Renal cortex interstitium (tissue), 15 donors: ENCODE measurements around the gene KISS1. TPM values are rescaled to one million over a fixed set of nuclear protein-coding genes. Genes with fewer than 3 reads are reported as not detected.
A peak's percentile ranks its signal among the peaks of the same experiment; 100 is the strongest.
"Not testable (repeated sequence)": the region's sequence is repeated elsewhere in the genome, so short reads cannot be mapped to it uniquely, and the experiment has no call there.

ENCODE experiments used
- DNase-seq, 11 donors: peaks; one replicate each; pipeline ENCODE4 v3.0.0-alpha.2; 2013; ENCODE audit warnings: low read depth in 9 of 11, low spot score in 4 of 11; ENCODE audit errors: extremely low read depth in 1 of 11
- long read RNA-seq, 16 experiments: transcript quantifications; one replicate each; lab custom pipeline, GENCODE V29; 2026
- polyA plus RNA-seq, 3 donors: library from polyadenylated mRNA; unstranded; fragments of 120-200 nt; gene quantifications; one replicate each; pipeline ENCODE4 v1.2.1, GENCODE V29; 2013; ENCODE audit not compliant: insufficient read length in 3 of 3

KISS1 gene
- 1 to 10 TPM in 1 of 3 donors, under 1 TPM in 2; 0.40 to 1.9 (median 0.92) TPM for polyA plus RNA-seq
- long read RNA-seq, donor 1 = 0 reads
- long read RNA-seq, donor 2, partial matches to known transcripts = 0 of 1 reads
- long read RNA-seq, donor 2, other reads (novel, unspliced or antisense) = 0 of 1 reads
- long read RNA-seq, donor 3 = 0 reads
- long read RNA-seq, donor 4 = 0 reads
- long read RNA-seq, donor 5 = 0 reads
- long read RNA-seq, donor 6 = 0 reads
- long read RNA-seq, donor 7 = 0 reads
- long read RNA-seq, donor 8, partial matches to known transcripts = 0 of 3 reads
- long read RNA-seq, donor 8, other reads (novel, unspliced or antisense) = 0 of 3 reads
- long read RNA-seq, donor 9, partial matches to known transcripts = 0 of 4 reads
- long read RNA-seq, donor 9, other reads (novel, unspliced or antisense) = 0 of 4 reads
- long read RNA-seq, donor 10, partial matches to known transcripts = 0 of 3 reads
- long read RNA-seq, donor 10, other reads (novel, unspliced or antisense) = 0 of 3 reads
- long read RNA-seq, donor 11, partial matches to known transcripts = 0 of 1 reads
- long read RNA-seq, donor 11, other reads (novel, unspliced or antisense) = 0 of 1 reads
- long read RNA-seq, donor 12, partial matches to known transcripts = 0 of 1 reads
- long read RNA-seq, donor 12, other reads (novel, unspliced or antisense) = 0 of 1 reads
- long read RNA-seq, donor 13, partial matches to known transcripts = 0 of 2 reads
- long read RNA-seq, donor 13, other reads (novel, unspliced or antisense) = 0 of 2 reads
- long read RNA-seq, donor 14 = 0 reads
- long read RNA-seq, donor 15, partial matches to known transcripts = 0 of 1 reads
- long read RNA-seq, donor 15, other reads (novel, unspliced or antisense) = 0 of 1 reads
- long read RNA-seq, donor 16, partial matches to known transcripts = 0 of 1 reads
- long read RNA-seq, donor 16, other reads (novel, unspliced or antisense) = 0 of 1 reads

DNA sequence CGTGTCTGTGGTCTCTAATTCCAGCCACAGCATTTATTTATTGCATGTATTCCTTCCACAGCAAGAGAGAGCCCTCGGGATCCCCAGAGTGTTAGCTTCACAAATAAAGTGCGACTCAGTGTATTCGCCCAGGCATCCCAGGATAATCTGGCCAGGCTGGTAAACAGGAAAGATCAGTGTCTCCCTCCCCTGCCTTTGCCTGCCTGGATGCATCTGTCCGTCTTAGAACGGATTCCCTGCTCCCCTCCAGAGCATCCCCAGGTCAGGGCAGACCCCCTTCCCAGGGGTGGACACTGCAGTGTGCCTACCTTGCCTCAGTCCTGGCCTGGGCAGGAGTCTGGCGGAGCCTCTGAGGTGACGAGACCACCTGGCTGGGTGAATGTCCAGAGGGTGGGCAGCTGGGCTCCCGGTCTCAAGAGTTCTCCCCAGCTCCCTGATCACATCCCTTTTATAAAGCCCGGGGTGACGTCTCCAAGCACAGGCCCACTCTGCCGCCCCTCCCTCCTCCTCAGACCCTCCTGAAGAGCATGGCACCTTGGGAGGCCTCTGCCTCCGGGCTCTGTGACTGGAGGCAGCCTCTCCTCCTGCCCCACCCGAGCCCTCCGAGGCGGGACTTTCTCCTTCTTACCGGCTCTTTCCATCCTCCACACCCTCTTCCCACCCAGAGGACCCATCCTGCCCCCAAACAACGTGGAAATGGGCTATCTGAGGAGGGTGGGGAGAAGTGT, at the start of gene KISS1:
TSS of gene KISS1 (minus strand) at position 424 of the 728 bp plus-strand sequence. CDS start 3,615 bp downstream, outside the sequence.
- no peak for DNase-seq

GRCh38 chr1:204242920-204243319, 46.6 kb upstream of the KISS1 start:
- DNase-seq = no peak

DNA sequence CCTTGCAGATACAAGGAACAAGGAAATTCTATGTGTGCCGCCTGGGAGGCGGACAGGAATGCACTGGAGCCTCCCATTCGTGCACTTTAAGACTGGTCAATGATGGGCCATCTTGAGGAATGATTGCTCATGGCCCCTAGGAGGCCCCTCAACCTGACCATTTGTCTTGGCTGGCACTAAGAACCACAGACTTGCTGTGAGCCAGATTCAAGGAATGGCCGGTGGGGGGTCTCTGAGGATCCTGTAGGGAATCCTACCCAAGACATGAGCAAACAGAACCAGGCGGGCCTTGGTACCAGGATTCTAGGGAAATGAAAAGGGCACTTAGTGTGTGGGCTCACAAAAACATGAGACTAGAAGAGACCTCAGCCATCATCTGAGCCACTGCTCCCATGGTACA, 45.6 kb upstream of the KISS1 start:
- no peak for DNase-seq

- DNase-seq = no peak
Measured at GRCh38 chr1:204241050-204241449, 44.8 kb upstream of the KISS1 start.

GRCh38 chr1:204240233-204240632, 43.9 kb upstream of the KISS1 start:
- no peak for DNase-seq

- not testable (repeated sequence) for DNase-seq
Measured at GRCh38 chr1:204239401-204239800, 43.1 kb upstream of the KISS1 start.

DNA sequence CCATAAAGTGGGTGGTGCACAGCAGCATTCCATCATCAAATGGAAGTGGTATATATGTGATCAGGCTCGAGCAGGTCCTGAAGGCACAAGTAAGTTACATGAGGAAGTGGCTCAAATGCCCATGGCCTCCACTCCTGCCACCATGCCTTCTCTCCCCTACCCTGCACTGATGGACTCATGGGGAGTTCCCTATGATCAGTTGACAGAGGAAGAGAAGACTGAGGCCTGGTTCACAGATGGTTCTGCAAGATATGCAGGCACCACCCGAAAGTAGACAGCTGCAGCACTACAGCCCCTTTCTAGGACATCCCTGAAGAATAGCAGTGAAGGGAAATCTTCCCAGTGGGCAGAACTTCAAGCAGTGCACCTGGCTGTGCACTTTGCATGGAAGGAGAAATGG, 42.2 kb upstream of the KISS1 start:
- not testable (repeated sequence) for DNase-seq

DNA sequence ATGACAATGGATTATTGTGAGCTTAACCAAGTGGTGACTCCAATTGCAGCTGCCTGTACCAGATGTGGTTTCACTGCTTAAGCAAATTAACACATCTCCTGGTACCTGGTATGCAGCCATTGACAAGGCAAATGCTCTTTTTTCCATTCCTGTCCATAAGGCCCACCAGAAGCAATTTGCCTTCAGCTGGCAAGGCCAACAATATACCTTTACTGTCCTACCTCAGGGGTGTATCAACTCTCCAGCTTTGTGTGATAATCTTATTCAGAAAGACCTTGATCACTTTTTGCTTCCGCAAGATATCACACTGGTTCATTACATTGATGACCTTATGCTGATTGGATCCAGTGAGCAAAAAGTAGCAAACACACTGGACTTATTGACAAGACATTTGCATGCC, 41.2 kb upstream of the KISS1 start:
- not testable (repeated sequence) for DNase-seq

DNA sequence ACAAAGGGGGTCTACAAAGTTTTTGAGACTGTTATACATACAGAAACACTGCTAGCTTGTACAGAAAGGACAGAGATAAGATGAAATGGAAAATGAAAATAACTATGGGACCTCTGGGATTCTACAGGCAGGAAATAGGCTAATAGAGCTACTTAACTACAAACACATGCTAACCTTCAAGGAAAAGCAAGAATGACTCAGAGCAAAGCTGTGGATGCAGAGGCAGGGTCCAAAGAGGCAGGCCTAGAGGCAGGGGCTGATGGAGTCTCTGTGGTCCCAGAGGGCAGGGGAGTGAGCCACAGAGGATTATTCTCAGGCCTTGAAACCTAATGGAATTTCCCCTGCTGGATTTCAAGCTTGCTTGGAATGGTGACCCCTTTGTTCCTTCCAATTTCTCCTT, 36.2 kb upstream of the KISS1 start:
- DNase-seq = no peak

GRCh38 chr1:204230211-204230610, 33.9 kb upstream of the KISS1 start:
- no peak for DNase-seq

- DNase-seq = no peak
Measured at GRCh38 chr1:204228896-204229295, 32.6 kb upstream of the KISS1 start.

DNA sequence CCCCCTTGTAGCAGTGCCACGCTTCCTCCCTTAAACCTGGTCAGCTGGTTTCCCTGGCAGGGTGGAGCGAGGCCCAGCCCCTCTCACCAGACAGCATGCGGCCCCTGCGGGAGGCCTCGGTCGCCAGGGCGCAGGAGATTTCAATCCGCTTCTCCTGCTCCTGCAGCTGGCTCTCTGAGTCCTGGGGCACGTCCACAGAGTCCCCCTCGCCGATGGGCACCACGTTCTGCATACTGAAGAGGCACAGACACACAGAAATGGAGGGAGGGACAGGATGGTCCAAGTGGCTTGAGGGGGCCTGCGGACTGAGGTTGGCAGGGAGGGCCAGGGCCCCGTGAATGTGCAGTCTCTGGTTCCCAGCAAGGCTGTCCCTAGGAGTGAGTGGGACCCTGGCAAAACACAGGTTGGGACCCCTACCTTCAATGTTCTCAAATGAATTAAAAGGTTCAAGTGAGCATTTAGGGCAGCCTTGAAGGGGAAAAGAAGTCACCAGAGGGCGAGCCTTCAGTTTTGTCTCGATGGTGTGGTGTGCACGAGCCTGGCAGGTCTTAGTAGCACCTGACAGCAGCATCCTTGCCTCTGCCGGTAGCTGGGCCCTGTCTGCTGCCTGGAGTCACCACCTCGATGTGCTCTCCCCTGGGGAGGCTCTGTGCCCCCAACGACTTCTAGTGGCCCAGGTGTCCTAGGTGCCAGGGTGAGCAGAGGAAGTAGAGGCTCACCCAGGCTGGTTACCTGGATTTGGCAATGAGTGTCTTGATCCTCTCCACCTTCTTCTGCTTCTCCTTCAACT, 31.9 kb upstream of the KISS1 start:
- no peak for DNase-seq

DNA sequence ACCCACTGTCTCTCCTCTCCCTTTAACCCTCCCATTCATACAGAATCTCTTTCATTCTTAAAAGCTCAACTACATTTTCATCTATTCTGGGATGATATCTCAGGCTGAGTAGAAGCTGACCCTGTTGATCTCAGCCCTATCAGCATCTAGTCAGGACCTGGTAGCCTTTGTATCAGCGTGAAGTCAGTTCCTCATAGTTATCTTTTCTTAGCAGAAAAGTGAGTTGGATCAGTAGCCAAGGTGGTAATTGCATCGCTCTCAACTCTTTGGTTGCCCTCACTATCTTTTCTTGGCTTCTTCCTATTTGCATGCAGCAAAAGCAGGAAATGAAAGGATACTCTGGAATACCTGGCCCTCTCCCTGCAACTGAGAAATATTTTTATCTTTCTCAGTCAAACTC, 31.1 kb upstream of the KISS1 start:
- DNase-seq = no peak

DNA sequence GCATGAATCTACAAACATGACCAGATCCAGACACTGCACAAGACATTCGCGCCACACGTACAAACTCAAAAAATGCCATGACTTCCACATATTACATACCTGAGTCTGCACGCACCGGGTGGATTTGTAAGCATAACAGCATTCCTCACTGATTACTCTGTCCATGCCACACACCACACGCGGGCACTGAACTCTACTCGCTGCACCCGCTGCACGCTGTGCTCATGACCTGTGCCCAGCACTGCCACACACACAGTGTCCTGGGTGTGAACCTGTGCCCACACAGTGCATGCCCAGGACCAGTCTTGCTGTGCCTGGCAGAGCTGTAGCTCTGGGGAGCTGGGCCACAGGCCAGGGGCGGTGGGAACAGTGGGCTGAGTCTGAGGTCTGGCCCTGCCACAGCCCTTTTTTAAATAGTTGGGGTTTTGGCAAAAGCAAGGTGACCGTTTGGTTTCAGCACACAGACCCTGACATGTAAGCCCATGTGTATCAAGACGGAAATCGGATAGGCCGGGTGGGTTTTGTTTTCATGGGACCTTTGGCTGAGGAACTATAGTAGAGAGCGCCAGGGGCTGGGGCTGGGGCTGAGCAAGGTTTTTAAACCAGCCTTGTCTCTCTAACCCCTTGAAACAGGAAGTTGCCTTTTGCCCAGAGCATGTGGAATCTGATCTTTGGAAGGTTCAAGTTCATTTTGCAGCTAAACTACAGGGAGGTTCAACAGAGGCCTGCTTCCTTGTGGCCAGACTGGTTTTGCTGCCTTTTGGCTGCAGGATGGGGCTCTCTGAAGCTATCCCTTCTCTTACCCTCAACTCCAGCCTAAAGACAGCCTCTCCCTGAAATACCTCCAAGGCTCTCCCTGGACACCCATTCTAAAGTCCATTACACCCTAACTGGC, 29.8 kb upstream of the KISS1 start:
- peak in 4 of 11 donors; percentile 10 to 37 (median 22) for DNase-seq

DNA sequence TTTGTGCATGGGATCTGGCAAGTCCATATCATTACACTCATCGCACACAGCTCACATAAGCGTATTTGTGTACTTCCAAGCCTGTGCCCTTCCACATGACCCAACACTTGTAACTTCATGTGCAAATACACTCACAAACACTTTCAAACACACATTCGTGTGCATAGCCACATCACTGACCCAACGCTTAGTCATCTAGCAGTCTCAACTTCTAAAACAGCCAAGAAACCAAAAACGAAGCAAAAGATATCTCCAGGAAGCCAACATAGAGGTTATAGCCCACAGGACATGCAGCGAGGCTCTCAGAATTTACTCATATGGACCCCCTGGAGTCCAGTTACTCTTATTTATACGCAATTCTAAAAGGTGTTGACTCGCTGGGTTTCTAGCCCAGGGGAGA, 28.4 kb upstream of the KISS1 start:
- DNase-seq = no peak

DNA sequence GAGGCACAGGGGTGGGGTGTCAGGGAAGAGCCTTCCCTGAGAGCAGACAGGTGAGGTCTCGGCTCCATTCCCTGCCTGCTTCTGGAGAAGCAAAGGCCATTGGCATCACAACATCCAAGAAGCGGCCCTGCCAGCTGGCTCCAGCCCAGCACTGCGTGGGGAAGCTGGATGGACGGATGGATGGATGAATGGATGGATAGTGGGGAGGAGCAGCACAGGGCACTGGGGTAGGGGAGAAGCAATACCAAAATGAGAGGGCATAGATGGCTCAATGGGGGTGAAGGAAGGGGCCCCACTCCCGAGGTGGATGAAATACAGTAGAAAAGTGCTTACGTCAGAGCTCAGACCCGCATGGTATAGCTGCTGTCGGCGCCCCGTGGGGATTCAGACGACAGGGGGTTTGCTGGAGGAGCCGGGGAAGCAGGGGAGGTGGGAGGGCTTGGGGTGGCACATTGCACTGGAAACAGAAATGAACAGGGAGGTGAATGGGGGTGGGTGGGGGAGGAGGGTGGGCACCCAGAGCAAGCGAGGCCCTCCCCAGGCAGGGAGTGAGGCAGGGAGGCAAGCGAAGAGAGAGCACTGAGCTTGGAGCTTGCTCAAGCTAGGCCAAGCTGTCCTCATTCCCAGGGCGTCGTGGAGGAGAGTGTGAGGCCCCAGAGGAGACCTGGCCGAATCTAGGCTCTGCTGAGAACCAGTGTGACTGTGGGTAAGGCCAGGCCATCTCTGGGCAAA, 27.0 kb upstream of the KISS1 start:
- no peak for DNase-seq

DNA sequence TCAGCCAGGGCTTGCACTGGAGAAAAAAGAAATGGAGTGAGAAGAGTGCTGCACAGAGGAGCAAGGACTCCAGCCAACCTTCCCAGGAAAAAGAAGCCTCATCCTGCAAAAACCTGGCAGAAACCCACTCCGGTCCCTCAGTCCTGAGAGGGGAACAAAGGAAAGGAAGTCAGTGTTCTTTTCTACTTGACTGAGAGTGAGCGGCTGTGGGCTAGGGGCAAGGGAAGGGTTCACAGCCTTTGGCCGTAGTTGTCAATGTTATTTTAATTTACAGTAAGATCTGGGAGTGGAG, 26.4 kb upstream of the KISS1 start:
- no peak for DNase-seq
